NCI-H748 (cell line): ENCODE data around the gene PPARGC1A.

Experiments
- DNase-seq: peaks from one replicate; lab custom pipeline; 2025; ENCODE audit not compliant: unreplicated experiment; lab: John Stamatoyannopoulos, UW

Gene PPARGC1A

GRCh38 chr4:23881052-23881501, 8.8 kb downstream of the PPARGC1A start:
- DNase-seq: peak; percentile 4

- no peak for DNase-seq
Observed at GRCh38 chr4:23878912-23879732, 10.7 kb downstream of the PPARGC1A start.

GRCh38 chr4:23878246-23878891, 11.5 kb downstream of the PPARGC1A start:
- no peak for DNase-seq

GRCh38 chr4:23877758-23878229, 12.1 kb downstream of the PPARGC1A start:
- DNase-seq: no peak

GRCh38 chr4:23876418-23877089, 13.3 kb downstream of the PPARGC1A start:
- DNase-seq: no peak

GRCh38 chr4:23875317-23875716, 14.5 kb downstream of the PPARGC1A start:
- DNase-seq: no peak

- no peak for DNase-seq
Observed at GRCh38 chr4:23874536-23874901, 15.3 kb downstream of the PPARGC1A start.

GRCh38 chr4:23873717-23874535, 15.9 kb downstream of the PPARGC1A start:
- no peak for DNase-seq

- DNase-seq: no peak
Observed at GRCh38 chr4:23871426-23871825, 18.4 kb downstream of the PPARGC1A start.

GRCh38 chr4:23866450-23867075, 23.3 kb downstream of the PPARGC1A start:
- DNase-seq: no peak

- no peak for DNase-seq
Observed at GRCh38 chr4:23861897-23862296, 27.9 kb downstream of the PPARGC1A start.

GRCh38 chr4:23860919-23861318, 28.9 kb downstream of the PPARGC1A start:
- no peak for DNase-seq

- DNase-seq: no peak
Observed at GRCh38 chr4:23857367-23857959, 32.4 kb downstream of the PPARGC1A start.

- no peak for DNase-seq
Observed at GRCh38 chr4:23856630-23857029, 33.2 kb downstream of the PPARGC1A start.

GRCh38 chr4:23855912-23856605, 33.8 kb downstream of the PPARGC1A start:
- DNase-seq: no peak

GRCh38 chr4:23853986-23854660, 35.7 kb downstream of the PPARGC1A start:
- DNase-seq: no peak

- no peak for DNase-seq
Observed at GRCh38 chr4:23851464-23851863, 38.4 kb downstream of the PPARGC1A start.

- no peak for DNase-seq
Observed at GRCh38 chr4:23847158-23847557, 42.7 kb downstream of the PPARGC1A start.

GRCh38 chr4:23844961-23845360, 44.9 kb downstream of the PPARGC1A start:
- DNase-seq: no peak
